NCI-H446 (cell line): ENCODE data around the gene GRAMD2A.

ENCODE experiments used
- DNase-seq, 2 experiments: peaks; one replicate each; lab custom pipeline; 2025; lab: John Stamatoyannopoulos, UW

GRAMD2A gene

DNA sequence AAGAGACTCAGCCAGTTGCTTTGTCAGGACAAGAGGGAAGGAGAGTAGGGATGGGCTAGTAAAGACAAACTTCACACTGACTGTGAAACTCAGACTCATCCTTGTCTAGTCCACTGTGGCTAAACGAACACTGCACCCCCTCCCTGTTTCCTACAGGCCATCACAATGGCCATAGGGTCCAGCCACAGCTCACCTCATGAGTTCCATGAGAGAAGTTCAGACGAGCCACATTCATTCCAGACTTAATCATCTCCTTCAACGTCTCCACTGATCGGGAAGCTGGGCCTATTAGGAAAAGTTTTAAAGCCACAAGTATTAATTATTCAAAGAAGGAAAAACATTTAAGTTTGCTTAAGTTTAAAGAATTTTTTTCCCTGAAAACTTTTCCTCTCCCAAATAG, 19.6 kb upstream of the GRAMD2A start:
- no peak for DNase-seq

DNA sequence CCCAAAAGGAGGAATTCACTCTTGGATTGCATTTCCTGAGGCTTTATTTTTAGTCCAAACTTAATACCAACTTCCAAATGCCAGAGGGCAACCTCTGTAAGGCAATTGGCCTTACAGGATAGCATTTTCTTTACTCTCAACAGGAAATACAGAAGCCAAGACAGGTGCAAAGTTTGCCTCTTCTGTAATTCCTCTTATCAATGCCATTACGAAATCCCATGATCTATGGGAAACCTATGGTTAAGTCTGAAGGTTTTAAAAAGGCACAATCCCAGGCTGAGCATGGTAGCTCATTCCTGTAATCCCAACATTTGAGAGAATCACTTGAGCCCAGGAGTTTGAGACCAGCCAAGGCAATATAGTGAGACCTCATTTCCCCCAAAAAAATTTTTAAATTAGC, 18.5 kb upstream of the GRAMD2A start:
- no peak for DNase-seq

DNA sequence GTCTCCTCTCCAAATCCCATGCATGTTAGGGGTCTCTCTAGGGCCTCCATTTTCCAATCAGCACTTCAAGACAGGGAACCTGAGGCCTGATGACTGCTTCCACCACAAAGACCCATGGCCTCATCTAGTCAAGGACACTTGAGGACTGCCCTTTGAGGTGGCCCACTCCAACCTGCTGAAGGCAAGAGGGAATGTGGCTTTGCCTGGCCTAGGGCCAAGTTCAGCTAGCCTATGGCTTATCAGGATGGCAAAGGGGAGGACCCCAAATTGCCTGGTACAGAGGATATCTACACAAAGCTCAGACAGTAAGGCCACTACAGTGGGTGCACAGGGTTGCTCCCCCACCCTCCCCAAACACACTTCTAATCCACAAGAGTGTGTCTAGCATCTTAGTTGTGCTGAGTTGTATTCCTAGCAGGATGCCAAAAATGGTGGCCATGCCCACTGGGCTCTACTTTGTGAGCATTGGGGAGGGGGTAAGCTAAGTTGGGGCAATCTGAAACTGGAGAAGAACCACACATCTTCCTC, 10.0 kb upstream of the GRAMD2A start:
- DNase-seq = no peak

DNA sequence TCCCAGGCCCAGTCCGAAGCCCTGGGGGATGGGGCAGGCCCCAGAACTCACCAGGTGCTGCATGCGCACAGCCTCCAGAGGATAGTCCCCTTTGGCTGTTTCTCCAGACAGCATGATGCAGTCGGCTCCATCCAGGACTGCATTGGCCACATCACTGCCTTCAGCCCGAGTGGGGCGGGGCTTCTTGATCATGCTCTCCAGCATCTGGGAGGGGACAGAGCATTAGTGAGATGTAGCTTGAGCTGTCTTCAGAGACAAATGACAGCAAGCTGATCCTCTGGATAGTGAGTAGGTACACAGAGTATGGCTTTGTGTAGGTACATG, 9.1 kb upstream of the GRAMD2A start:
- no peak for DNase-seq

DNA sequence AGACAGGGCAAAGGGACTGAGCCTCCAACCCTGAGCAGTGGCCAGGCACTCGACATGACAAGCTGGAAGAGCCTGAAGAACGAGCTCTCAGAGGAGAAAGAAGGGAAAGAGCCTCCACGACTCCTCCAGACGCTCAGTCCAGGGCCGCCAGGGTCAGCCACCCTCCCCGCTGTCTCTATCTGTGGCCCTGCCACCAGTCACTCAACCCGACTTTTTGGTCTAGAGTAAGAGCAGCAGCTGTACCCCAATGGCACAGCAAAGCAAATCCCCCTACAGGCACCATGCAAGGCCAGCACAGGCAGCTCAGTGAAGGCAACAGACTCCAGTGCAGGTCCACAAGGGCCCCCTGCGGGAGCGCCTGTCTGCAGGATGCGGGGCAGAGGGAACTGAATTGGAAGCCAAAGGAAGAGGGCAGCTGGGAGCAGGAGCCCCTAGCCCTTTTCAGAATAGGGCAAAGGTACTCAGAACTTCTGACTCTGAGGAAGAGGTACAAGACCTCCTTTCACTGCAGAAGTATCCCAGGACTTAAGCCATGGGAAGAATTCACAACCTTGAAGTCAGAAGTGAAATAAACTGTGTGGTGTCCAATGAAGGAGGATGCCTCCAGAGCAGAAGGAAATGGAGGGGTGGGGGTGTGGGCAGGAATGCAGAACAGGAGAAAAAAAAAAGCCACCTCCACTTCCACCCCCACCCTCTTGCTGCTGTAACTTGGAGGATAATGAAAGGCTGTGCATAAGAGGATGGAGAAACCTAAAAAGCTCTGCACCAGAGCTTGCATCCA, 8.5 kb upstream of the GRAMD2A start:
- DNase-seq = no peak

DNA sequence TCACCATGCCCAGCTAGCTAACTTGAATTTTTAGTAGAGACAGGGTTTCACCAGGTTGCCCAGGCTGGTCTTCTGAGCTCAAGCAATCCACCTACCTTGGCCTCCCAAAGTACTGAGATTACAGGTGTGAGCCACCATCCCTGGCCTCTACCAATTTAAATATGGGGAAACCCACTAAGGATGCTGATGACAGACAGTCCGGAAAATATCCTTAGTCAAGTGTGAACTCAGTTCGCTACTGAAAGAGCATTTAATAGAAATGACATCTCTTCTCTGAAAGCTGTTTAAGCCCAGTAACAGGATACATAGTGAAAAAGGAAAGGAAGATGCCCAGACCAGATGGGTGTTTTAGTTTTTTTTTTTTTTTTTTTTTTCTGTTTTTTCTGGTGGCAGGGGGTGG, 7.7 kb upstream of the GRAMD2A start:
- no peak for DNase-seq

DNA sequence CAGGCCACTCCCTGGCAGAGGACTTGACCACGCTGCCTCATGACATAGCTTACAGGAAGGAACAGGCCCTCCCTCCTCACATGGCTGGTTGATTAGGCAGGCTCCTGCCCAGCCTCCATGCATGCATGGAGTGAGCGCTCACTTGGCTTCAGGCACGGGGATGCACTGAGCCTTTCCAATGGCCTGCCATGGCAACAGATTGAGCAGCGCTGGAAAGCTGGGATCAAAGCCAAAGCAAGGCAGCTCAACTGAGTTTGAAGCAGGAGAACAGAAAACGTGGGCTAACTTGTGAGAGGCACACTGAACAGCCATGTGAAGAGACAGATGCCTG, 5.9 kb upstream of the GRAMD2A start:
- DNase-seq = peak; percentile 90 to 97

DNA sequence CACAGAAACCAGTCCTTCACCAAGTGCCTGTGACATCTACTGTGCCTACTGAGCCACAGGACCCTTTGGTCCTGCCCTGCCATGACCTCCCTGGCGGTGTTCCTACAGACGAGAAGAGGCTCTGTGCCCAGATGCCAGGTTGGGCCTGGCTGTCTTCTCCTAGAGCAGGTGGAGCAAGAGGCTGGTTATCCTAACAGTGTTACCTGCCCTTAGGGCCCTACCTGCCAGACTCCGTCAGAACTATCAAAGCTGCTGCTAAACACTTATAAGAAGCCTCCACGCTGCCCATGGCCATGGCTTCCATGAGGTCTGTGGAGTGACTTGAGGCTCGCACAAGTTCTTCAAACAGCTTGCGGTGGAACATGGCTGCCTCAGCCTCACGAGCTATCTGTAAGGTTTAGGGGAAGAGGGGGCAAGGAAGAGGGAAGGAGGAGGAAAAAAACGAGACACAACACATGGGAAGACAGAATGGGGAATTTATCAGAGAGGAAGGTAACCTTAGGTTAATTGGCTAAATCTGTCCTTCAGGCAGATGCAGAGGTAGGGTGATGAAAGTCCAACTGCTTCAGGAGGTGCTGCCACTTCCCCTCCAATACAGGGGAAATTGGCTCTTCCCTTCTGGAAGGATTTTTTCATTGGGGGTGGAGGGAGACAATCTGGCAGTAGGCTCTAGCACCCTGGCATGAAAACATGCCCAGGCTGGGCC, 5.4 kb upstream of the GRAMD2A start:
- no peak for DNase-seq

DNA sequence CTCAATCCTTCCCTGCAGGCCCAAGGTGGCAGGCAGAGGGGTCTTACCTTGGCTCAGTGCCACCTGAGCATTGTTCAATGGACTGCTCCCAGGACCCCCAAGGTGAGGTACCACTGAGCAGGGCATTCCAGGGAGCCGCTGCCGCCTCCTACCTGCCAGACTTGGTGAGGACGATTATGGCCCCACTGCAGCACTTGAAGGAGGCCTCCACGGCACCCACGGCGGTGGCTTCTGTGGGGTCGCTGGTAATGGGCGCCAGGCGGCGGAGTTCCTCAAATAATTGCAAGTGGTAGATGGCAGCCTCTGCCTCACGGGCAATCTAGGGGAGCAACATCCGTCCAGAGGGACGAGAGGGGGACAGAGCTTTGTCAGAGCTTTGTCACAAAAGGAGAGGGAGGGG, 4.7 kb upstream of the GRAMD2A start:
- no peak for DNase-seq

DNA sequence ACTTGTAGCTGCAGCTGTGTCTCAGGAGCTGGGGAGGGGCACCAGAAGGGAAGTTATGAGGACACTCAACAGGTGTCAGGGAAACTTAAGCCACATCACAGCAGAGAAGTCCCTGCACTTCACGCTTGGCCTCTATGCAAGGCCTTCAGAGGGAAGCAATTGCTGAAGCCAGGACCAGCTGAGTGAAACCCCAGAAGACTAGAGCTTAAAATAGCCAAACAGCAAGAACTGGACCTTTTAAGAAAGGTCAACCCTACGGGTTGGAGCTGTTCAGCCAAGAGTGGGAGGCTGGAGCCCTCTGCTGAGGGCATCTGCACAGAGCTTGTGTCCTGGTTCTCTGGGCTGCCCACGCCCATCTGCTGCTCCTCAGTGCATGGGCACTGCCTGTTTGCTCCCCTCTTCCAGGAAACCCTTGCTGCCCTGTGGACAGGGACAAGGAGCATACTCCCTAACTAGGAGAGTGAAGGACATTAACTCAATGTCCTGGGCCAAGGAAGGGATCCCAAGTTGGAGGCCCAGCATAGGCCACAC, 3.9 kb upstream of the GRAMD2A start:
- no peak for DNase-seq

DNA sequence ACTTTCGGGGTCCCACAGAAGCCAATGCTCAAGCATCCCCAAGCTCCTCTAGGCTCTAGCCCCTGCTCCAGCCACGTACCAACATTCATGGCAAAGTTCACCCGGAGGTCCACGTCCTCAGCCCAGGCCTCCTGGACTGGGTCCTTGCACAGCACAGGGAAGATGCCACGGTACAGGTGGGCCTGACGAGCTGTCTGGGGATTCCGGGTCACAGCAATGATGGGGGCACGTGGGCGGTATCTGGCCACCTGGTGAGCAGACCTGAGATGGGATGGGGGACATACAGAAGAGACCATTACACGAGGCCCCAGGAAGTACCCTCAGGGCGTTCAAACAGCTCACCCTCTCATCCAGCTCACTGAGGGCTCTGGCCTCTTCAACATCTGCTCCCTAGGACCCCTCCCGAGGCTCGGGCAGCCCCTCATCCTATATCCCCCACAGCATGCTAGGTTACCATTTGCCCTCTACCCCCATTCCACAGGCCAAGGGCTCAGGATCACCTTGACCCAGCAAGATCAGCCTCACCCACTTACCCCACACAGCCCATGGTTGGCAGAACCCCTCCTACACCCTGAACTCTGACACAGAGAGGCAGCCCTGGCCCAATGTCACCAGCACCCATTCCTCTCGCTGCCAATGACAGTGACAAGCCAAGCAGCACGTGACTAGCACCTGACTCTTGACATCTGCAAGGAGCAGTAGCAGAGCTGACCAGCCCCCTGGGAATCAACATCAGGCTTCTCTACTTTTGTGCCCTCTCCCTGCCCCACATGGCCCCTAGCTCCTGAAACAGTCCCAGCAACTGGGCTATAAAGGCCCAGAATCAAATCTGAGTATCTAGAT, 3.0 kb upstream of the GRAMD2A start:
- no peak for DNase-seq

DNA sequence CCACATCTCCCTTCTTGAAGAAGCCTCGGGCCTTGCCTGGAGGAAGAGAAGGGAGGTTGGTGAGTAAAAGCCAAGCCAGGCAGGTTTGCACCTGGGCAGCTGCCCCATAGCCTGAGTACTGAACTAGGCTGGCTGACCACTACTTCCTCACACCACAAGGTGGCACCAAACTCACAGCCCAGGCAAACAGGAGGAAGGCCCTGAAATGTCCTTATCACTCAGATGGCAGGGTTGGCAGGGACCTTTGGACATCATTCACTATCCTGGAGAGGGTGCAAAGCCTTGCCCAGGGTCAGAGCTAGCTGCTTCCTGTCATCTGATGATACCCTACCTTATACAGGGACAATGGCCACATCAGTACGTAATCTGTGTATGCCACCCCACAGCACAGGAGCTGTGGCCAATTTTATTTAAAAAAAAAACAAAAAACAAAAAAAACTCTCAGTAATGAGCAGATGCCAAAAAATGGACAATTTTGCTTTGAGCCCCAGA, 2.2 kb upstream of the GRAMD2A start:
- peak in 1 of 2 experiments; percentile 56 for DNase-seq

DNA sequence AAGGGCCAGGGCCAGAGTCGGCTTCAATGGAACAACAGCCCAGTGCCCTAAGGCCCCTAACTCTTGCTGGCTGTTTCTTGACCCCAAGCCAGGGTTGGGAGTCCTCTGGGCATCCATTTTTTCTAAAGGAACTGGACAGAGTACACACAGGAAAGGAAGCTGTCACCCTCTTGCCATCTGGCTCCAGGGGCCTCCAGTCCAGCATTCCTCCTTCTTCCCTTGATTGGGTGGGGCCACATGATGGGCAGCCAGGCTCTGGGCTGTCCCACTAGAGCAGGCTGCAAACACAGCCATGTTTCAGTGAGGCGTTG, 1.6 kb upstream of the GRAMD2A start:
- DNase-seq = no peak

DNA sequence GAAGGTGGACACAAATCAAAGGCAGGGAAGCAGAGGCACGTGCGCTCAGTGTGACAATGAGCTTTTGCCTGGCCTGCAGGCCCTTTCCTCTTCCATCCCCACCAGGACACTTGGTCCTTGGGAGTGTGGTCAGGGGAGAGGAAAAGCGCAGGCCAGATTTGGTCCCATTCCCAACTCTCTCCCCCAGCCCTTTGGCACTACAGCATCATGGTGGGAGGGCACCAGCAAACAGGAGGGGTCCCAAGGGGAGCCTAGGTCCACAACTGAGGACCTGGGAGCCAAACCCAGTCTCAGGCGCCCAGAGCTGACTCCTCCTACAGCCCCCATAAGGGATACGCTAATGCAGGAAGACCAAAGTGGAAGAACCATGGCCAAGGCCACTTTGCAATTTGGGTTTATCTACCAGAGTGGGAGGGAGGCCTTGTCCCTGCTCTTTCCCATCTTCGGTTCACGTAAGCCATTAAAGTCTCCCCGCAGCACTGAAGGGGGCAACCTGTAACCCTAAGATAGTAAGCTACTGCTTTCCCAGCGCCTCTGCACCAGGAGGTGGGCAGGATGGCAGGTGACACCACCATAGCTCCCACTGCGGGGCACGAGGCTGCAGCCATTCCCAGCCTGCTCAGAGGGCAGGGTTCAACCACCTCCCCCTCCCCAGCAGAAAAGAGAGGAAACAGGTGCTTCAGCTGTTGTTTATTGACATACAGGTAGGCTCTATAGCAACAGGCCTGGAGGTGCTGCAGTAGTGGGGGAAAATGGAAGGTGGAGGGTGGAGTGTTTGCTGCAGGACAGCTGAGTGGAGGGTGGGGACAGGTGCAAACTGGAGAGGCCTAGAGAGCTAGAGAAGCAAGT, 993 bp upstream of the GRAMD2A start:
- no peak for DNase-seq

DNA sequence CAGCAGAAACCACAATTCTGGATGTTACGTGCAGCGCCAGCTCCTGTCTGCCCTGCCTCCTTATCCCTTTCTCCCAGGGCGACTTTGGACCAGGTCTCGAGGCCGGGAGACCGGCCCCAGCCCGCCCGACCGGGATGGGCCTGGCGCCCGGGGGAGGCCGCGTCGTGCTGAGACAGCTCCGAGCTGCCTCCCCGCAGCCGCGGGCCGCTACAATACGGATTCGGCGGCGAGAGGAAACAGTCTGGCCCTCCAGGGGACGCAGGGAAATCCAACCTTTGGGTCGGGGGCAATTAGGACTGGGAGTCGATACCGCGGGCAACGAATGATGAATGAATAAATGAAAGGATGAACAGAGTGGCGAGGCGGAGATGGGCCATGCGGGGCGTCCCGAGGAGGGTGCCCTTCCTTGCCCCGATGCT, 537 bp downstream of the GRAMD2A start:
- no peak for DNase-seq

DNA sequence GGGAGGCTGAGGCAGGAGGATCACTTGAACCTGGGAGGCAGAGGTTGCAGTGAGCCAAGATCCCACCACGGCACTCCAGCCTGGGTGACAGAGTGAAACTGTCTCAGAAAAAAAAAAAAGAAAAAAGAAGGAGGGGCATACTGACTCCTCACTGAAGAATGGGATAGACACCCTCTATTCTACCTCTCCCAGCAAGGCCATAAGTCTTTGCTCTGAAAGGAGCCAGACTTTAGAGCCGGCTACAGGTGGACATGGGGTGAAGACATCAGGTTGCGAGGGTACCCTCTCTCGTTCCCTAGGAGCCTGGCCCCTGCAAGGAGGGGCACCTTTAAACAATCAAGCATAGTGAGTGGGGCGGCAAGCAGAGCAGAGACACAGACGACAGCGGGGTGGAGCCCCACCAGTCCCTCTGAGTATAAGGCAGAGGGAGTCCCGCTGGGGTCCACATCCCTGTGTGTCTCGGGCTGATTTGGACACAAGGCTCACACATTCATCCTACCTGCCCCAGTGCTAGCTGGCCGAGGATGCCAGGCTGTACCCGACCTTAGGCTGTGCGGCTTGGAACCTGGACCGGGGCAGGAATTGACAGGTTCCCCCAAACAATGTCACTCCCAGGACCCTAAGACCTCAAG, 1.1 kb downstream of the GRAMD2A start:
- no peak for DNase-seq

DNA sequence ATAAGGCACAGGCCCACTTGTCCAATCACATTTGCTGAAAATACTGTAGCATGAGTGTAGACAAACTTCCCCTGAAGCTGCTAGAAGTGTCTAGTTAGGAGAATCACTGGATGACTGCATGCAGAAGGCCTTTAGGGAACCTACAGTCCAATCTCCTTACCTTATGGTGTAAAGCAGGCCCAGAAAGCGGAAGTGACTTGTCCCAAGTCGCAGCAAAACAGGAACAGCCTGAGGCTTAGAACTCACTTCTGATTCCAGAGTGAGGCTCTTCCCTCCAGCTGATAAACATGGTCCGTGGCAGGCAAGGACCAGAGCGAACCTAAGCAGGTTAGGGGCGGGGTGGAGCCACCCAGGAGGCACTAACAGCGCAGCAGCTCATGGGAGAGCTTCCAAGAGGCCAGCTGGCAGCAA, 2.5 kb downstream of the GRAMD2A start:
- no peak for DNase-seq

DNA sequence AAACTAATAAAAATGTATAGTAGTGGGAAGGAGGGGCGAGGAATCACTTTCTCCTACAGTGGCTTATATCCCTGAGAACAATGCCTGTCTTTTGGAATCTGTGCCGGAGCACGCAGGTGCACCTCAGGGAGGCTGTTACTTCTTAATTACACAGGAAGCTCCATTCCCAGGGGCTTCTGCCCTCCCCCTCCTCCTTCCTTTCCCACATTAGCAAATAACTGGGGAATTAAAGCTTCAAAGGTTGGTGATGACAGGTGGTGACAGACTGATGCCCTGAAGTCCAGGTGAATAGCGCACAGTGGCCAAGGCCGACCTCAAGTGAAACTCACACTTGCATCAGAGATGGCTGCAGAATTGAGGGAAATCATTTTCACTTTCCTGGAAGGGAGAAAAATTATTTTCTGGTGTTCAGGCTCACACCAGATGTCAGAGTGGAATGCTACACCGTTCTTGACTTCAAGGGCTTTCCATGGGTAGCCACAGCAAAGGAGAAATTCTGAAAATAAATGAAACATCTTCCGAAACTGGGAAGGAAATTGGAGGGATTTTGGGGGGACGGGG, 3.7 kb downstream of the GRAMD2A start:
- DNase-seq = no peak

DNA sequence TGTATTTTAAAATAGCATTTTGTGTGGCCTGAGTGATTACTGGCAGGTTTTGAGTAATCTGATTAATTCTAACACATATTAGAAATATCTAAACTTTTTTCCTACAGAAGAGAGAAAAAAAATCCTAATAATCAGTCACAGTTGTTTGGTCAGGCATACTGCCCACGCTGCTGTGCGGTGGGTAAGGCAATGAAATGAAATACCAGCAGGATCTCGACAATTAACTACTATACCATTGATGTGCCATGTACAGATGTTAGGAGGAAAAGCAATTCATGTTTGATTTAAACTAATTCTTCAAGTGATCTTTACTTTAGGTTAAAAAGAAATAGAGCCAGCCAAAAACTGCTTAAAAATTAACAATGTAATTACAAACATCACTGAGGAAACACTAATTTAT, 5.2 kb downstream of the GRAMD2A start:
- no peak for DNase-seq

DNA sequence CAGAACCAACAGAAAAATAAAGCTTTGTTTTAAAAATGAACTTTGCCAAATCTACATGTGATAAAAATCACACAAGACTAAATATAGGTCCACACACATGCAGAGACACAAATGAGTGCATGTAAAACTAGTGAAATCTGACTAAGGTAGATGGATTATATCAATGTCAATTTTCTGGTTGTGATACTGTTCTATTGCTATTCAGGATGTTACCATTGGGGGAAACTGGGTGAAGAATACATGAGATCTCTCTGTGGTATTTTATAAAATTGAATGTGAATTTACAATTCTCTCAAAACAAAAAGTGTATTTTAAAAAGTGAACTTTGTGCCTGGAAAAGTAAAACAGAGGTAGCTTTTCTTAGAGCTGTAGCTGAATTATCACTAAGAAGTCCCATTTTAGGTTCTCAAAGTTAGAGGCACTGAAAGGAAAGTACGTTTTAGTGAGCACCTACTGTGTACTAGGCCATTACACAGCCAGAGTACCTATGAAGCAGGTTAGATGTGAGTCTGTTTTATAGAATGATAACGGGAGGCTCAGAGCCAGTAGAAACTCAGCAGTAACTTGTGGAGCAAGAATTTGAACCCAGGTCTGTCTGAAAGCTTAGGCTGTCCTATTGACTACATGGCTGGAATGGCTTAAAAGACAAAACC, 8.2 kb downstream of the GRAMD2A start:
- DNase-seq = no peak
